Peyer's patch (tissue), 4 donors: ENCODE results near the gene ASPSCR1. TPM values are rescaled to one million over a fixed set of nuclear protein-coding genes. Genes with fewer than 3 reads are reported as not detected.

ENCODE experiments used
- DNase-seq, 3 donors: peaks; one replicate each; pipeline ENCODE4 v3.0.0-alpha.2; 2017 to 2019
- H3K27ac ChIP-seq, 4 donors: fragments of 200-600 bp; sonication (generic); one replicate each; pipeline ENCODE4 v1.5.1; 2016 to 2019
- H3K27me3 ChIP-seq, 2 donors: fragments of 200-600 bp; sonication (generic); one replicate each; pipeline ENCODE4 v1.5.1; 2019
- H3K36me3 ChIP-seq, 3 donors: fragments of 200-600 bp; sonication (generic); one replicate each; pipeline ENCODE4 v1.5.1; 2016 to 2019
- H3K4me1 ChIP-seq, 4 donors: fragments of 200-600 bp; sonication (generic); one replicate each; pipeline ENCODE4 v1.5.1; 2016 to 2019
- H3K4me3 ChIP-seq, 4 donors: fragments of 200-600 bp; sonication (generic); 1 replicate in 3 of 4; 2 replicates in 1 of 4; pipeline ENCODE4 v1.5.1; 2016 to 2019; ENCODE audit warnings: mild to moderate bottlenecking in 1 of 4
- H3K9me3 ChIP-seq, 4 donors: fragments of 200-600 bp; sonication (generic); one replicate each; pipeline ENCODE4 v1.5.1; 2016 to 2019; ENCODE audit warnings: mild to moderate bottlenecking in 1 of 4
- POLR2A ChIP-seq, 2 donors: fragments of 450-650 bp; IDR thresholded peaks; one replicate each; pipeline ENCODE4 v1.5.1; 2017; ENCODE audit warnings: antibody characterized with exemption in 2 of 2, mild to moderate bottlenecking in 2 of 2, moderate library complexity in 2 of 2
- total RNA-seq, 4 donors: library from RNA; depleted of rRNA; stranded (reverse); fragments of >200 nt; gene quantifications; one replicate each; pipeline ENCODE4 v1.1.0, GENCODE V29; 2016
- TF ChIP-seq, protein P1 (sequence below), 6 experiments: fragments of 450-650 bp in 4 of 6; fragments of 200-600 bp in 2 of 6; sonication (generic) in 1 of 6; IDR thresholded peaks; one replicate each; pipeline ENCODE4 v1.5.1; 2017 to 2019; ENCODE audit warnings: antibody characterized with exemption in 6 of 6, mild to moderate bottlenecking in 3 of 6, moderate library complexity in 1 of 6

Gene ASPSCR1
- total RNA-seq, 4 donors from 2014 or later: 31.6 to 70.1 (median 49.9) TPM

DNA sequence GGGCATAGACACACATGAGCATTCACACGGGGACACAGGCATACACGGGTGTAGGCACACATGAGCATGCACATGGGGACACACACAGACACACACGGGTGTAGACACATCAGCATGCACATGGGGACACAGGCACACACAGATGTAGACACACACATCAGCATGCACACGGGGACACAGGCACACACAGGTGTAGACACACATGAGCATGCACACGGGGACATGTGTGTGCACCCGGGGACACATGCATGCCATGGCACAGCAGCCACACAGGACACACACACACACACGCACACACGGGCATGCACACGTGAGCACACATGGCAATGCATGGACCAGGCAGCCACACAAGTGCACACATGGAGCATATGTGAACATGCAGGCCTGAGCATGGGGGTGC lies 65.2 kb downstream of the ASPSCR1 start:
- TF ChIP-seq POLR2A (IDR thresholded peaks at IDR 0.05): no peak
- TF ChIP-seq, protein P1, sequence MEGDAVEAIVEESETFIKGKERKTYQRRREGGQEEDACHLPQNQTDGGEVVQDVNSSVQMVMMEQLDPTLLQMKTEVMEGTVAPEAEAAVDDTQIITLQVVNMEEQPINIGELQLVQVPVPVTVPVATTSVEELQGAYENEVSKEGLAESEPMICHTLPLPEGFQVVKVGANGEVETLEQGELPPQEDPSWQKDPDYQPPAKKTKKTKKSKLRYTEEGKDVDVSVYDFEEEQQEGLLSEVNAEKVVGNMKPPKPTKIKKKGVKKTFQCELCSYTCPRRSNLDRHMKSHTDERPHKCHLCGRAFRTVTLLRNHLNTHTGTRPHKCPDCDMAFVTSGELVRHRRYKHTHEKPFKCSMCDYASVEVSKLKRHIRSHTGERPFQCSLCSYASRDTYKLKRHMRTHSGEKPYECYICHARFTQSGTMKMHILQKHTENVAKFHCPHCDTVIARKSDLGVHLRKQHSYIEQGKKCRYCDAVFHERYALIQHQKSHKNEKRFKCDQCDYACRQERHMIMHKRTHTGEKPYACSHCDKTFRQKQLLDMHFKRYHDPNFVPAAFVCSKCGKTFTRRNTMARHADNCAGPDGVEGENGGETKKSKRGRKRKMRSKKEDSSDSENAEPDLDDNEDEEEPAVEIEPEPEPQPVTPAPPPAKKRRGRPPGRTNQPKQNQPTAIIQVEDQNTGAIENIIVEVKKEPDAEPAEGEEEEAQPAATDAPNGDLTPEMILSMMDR (IDR thresholded peaks at IDR 0.05): no peak
- DNase-seq: no peak
- Histone ChIP-seq H3K36me3 (peaks cover 0 to 5% (median 0%) of the 10 kb centered on the region in 3 donors), H3K9me3 (no peaks in the 10 kb centered on the region), H3K27ac (no peak overlapping the region), H3K27me3 (no peaks in the 10 kb centered on the region), H3K4me3 (no peak overlapping the region), H3K4me1 (peaks cover 0 to 3% (median 2%) of the 10 kb centered on the region in 4 donors)

DNA sequence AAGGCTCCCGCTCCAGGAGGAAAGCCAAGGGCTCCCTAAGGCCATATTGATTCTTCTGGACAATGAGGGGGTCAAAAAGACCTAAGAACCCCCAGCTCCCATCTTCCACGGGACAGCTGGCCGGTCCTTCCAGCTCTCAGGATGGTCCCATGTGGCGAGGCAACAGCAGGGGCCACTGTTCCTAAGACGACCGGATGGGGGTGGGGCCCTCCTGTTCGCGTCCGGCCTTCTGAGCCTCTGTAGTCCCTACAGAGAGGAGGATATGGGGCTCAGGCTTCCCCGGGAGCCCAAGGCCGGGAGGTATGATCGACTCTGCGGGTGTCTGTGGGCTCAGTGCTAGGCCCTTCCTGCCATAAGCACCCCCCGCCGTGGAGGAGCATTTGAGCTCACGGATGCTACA lies 66.1 kb downstream of the ASPSCR1 start:
- TF ChIP-seq, protein P1 (IDR thresholded peaks at IDR 0.05): no peak
- no peak for TF ChIP-seq POLR2A (IDR thresholded peaks at IDR 0.05)
- no peak overlapping the region for H3K4me3 ChIP-seq

DNA sequence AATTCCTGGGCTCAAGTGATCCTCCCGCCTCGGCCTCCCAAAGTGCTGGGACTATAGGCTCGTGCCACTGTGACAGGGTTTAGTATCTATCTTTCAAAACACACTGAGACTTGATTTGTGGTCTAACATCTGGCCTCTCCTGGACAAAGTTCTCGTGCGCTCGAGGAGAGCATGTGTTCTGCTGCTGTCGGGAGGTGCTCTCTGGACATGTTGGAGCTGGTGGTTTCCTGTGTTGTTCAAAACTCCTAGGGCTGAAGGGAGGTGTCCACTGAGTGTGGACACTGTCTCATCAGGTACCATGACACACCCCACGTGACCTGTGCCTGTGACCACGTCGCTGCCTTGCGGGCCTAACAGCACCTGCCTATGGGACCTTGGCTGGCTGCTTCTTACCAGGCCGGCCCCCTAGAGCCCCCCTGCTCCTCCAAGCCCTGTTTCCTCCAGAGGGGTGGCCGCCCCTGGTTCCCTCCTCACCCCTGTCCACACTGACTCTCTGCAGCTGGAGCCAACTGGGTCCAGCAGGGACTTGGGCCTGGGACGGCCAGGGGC lies 68.6 kb downstream of the ASPSCR1 start:
- TF ChIP-seq, protein P1 (IDR thresholded peaks at IDR 0.05): no peak
- no peak for TF ChIP-seq POLR2A (IDR thresholded peaks at IDR 0.05)
- Histone ChIP-seq H3K27me3 (no peaks in the 10 kb centered on the region), H3K4me1 (peaks cover 0 to 11% (median 8%) of the 10 kb centered on the region in 4 donors), H3K27ac (no peak overlapping the region), H3K9me3 (no peaks in the 10 kb centered on the region), H3K4me3 (no peak overlapping the region), H3K36me3 (peaks cover 0 to 31% (median 0%) of the 10 kb centered on the region in 3 donors)
- DNase-seq: no peak

More for the DNA sequence above, 66.1 kb downstream of the ASPSCR1 start:
- H3K36me3 ChIP-seq: peaks cover 0 to 12% (median 0%) of the 10 kb centered on the region in 3 donors
- DNase-seq: no peak
- H3K27ac ChIP-seq: no peak overlapping the region
- H3K27me3 ChIP-seq: no peaks in the 10 kb centered on the region
- no peaks in the 10 kb centered on the region for H3K4me1 ChIP-seq
- no peaks in the 10 kb centered on the region for H3K9me3 ChIP-seq

DNA sequence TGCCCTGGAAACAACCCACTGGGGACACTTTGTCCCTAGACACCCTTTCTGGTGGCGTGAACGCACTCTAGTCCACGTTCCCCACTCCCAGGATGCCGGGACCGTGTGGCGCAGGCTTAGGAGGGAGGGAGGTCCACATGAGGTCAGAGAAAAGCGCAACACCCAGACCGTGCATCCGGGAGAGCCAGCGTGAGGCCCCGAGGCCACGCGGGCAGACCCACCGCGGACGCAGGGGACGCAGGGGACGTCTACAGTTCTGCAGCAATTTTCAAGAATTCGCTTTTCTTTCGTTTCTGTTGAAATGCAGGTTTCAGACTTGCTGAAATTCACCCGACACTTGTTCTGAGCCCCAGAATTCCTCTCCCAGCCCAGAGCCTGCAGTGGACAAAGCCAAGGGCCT lies 69.5 kb downstream of the ASPSCR1 start:
- TF ChIP-seq, protein P1 (IDR thresholded peaks at IDR 0.05): no peak
- TF ChIP-seq POLR2A (IDR thresholded peaks at IDR 0.05): no peak
- Histone ChIP-seq H3K4me3 (no peak overlapping the region), H3K36me3 (peaks cover 0 to 31% (median 0%) of the 10 kb centered on the region in 3 donors), H3K27me3 (no peaks in the 10 kb centered on the region), H3K4me1 (peaks cover 0 to 12% (median 11%) of the 10 kb centered on the region in 4 donors), H3K27ac (no peak overlapping the region), H3K9me3 (no peaks in the 10 kb centered on the region)
- no peak for DNase-seq

DNA sequence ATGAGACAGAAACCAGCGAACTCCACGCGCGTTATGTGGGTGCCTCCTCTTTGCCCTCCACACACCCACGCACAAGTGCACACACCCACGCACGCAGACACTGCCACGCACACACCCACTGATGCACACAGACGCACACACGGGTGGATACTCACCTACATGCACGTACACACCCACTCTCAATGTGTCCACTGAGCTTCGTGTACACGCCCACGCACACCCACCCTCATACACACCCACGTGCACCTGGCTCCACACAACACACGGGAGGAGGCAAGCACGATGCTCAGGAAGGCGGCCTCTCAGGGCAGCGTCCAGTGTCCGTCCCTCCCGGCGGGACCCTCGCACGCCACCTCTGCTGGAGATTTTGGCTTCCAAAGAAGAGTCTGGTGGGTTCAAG lies 70.0 kb downstream of the ASPSCR1 start:
- DNase-seq: no peak

More for the DNA sequence above, 70.0 kb downstream of the ASPSCR1 start:
- no peak overlapping the region for H3K27ac ChIP-seq
- TF ChIP-seq POLR2A (IDR thresholded peaks at IDR 0.05): no peak
- TF ChIP-seq, protein P1 (IDR thresholded peaks at IDR 0.05): no peak
- H3K36me3 ChIP-seq: peaks cover 0 to 31% (median 0%) of the 10 kb centered on the region in 3 donors
- peaks cover 0 to 15% (median 14%) of the 10 kb centered on the region in 4 donors for H3K4me1 ChIP-seq
- no peak overlapping the region for H3K4me3 ChIP-seq
- no peaks in the 10 kb centered on the region for H3K27me3 ChIP-seq
- H3K9me3 ChIP-seq: no peaks in the 10 kb centered on the region
